Esophagus mucosa (tissue), 1 donor: ENCODE measurements around the gene SAXO1. TPM values are rescaled to one million over a fixed set of nuclear protein-coding genes. Genes with fewer than 3 reads are reported as not detected.
"Not testable (repeated sequence)": the region's sequence is repeated elsewhere in the genome, so short reads cannot be mapped to it uniquely, and the experiment has no call there.

Source experiments
- ATAC-seq: fragments of 200-7000 bp; cut with Tn5 transposase; one replicate; pipeline ENCODE4 v1.9.1; 2020
- total RNA-seq: library from RNA; stranded (reverse); gene quantifications from one replicate; pipeline ENCODE4 v1.2.4, GENCODE V29; 2023
- donor health status: DM: yes; HTN: yes; CAD: no.

The SAXO1 gene, protein sequence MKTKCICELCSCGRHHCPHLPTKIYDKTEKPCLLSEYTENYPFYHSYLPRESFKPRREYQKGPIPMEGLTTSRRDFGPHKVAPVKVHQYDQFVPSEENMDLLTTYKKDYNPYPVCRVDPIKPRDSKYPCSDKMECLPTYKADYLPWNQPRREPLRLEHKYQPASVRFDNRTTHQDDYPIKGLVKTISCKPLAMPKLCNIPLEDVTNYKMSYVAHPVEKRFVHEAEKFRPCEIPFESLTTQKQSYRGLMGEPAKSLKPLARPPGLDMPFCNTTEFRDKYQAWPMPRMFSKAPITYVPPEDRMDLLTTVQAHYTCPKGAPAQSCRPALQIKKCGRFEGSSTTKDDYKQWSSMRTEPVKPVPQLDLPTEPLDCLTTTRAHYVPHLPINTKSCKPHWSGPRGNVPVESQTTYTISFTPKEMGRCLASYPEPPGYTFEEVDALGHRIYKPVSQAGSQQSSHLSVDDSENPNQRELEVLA
- not detected for total RNA-seq

DNA sequence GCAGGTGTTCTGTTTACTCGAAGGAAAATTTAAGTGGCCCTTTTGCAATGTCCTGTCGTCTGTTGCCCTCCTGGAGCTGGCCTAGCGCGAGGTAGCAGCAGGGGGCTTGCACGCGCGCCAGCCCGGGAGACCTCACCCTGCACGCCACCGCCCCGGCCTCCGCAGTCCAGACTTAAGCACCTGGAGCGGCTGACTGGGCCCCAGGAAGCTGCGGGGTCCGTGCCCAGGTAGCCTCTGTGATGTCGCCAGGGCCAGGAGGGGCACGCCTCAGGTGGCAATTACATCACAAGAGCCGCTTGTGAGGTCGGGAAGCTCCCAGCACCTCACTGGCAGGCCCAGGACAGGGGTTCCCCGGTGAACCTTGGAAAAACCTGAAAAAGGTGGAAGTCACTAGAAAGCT, at the start of gene SAXO1:
Gene SAXO1, minus strand, starts transcription at position 195 of the 400 bp plus-strand sequence. CDS start 301 bp downstream, outside the sequence.
- no peak for ATAC-seq

DNA sequence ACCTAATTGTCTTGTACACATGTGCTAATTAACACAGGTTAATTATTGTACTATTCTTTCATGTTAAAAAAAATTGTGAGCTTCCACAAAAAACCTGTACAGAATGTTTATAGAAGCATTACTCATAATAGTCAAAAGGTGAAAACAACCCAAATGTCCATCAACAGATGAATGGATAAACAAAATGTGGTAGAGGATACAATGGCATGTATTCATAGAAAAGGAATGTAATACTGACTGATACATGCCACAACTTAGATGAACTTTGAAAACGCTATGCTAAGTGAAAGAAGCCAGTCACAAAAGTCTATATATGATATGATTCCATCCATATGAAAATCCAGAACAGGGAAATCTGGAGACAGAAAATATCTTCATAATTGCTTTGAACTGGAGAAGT, 41.8 kb upstream of the SAXO1 start:
- ATAC-seq, result no peak

DNA sequence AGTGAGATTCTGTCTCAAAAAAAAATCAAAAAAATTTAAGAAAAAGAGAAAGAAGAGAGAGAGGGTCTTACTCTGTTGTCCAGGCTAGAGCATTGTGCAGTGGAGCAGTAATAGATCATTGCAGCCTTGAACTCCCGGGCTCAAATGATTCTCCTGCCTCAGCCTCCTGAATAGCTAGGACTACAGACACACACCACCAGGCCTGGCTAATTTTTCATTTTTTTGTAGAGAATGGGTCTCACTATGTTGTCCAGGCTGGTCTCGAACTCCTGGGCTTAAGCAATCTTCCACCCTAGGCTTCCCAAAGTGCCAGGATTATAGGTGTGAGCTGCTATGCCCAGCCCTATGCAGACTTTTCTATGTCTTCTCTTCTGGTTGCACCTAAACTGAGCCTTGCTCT, 41.2 kb upstream of the SAXO1 start:
- no peak for ATAC-seq

DNA sequence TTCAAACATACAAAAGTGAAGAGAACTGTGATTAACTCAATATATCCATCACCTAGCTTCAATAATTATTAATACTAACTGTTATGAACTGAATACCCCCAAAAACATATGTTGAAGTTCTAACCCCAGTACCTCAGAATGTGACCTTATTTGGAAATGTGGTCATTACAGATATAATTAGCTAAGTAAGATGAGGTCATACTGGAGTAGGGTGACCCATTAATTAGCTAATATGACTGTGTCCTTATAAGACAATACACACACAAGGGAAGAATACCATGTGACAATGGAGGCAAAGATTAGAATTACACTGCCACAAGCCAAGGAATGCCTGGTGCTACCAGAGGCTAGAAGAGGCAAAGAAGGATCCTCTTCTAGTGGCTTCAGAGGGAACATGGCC, 24.0 kb upstream of the SAXO1 start:
- ATAC-seq, result no peak

DNA sequence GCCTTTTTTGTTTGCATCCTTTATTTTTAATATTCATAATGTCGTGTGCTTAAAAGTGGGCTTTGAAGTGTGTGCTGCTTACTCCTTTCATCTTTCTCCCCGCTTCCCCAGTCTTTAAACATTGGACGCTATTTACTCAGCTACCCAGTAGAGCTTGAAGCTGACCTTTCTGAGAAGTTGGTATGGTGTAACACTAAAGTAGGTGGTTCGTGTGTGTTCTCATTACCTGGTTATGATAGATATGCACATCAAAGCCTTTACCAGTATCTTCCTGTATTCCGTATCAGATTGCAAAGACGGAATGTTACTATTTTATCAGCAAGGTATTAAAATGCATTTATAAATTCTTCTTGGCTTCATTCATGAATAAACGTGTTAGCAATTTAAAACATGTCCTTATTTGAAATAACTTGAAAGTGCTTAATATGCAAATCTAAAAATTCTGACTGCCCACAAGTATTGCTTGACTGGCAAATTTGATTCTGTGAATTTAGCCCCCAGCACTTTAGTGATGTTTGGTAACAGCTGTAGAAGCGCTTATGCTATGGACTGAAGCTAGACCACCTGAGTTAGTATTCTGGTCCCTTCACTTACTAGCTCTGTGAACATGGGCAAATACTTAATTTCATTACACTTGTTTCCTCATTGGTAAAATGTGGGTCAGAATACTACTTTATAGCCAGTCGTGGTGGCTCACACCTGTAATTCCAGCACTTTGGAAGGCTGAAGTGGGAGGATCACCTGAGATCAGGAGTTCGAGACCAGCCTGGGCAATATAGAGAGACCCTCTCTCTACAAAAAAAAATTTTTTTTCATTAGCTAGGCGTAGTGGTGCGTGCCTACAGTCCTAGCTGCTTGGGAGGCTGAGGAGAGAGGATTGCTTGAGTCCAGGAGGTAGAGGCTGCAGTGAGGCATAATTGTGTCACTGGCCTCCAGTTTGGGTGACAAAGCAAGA, 17.9 kb upstream of the SAXO1 start:
- no peak for ATAC-seq

DNA sequence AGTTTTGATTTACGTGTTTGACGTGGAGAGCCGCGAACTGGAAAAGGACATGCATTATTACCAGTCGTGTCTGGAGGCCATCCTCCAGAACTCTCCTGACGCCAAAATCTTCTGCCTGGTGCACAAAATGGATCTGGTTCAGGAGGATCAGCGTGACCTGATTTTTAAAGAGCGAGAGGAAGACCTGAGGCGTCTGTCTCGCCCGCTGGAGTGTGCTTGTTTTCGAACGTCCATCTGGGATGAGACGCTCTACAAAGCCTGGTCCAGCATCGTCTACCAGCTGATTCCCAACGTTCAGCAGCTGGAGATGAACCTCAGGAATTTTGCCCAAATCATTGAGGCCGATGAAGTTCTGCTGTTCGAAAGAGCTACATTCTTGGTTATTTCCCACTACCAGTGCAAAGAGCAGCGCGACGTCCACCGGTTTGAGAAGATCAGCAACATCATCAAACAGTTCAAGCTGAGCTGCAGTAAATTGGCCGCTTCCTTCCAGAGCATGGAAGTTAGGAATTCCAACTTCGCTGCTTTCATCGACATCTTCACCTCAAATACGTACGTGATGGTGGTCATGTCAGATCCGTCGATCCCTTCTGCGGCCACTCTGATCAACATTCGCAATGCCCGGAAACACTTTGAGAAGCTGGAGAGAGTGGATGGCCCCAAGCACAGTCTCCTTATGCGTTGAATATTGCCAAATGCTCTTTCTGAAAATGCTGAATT, 17.1 kb upstream of the SAXO1 start:
- ATAC-seq, result no peak

DNA sequence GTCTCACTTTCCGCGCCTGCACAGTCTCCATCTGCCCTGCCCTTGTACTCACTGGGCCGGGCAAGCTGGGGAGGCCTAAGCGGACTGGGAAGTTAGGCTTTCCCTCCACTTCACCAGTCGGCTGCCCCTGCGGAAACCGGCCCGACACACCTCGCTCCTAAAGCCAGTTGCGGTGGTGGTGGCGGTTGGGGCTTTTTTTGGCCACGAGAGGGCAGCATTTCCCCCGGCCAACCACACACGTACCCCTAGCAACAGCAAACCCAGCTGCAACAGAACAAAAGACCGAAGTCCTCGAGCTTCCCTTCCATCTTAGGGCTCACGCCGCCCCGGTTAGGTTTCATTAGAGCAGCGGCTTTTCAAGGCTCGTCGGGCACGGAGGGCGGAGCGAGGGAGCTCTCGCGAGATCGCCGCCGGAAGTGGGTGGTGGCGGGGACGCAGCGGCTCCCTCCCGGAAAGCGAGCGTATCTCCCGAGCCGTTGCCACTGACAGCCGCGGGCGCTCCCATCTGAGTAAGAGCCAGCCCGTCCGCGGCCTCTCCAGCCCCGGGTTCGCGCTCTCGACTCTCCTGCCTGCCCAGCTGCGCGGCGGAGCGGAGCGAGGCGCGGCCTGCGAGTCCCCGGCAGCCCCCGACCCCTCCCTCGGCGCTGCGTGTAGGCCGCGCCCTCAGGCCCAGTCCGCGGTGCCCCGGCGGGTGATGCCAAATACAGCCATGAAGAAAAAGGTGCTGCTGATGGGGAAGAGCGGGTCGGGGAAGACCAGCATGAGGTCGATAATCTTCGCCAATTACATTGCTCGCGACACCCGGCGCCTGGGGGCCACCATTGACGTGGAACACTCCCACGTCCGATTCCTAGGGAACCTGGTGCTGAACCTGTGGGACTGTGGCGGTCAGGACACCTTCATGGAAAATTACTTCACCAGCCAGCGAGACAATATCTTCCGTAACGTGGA, 16.2 kb upstream of the SAXO1 start, which contains the start of gene RRAGA:
Gene RRAGA, plus strand, starts transcription at position 462 of the 951 bp plus-strand sequence. Its CDS starts 233 bp downstream, at position 695.
- ATAC-seq, result peak; percentile 97

DNA sequence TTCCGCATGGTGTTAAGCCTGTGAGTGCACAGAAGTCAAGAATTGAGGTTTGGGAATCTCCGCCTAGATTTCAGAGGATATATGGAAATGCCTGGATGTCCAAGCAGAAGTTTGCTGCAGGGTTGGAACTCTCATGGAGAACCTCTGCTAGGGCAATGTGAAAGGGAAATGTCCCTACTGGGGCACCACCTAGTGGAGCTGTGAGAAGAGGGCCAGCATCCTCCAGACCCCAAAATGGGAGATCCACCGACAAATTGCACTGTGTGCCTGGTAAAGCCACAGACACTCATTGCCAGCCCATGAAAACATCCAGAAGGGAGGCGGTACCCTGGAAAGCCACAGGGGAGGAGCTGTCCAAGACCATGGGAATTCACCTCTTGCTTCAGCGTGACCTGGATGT, 3.6 kb upstream of the SAXO1 start:
- no peak for ATAC-seq

DNA sequence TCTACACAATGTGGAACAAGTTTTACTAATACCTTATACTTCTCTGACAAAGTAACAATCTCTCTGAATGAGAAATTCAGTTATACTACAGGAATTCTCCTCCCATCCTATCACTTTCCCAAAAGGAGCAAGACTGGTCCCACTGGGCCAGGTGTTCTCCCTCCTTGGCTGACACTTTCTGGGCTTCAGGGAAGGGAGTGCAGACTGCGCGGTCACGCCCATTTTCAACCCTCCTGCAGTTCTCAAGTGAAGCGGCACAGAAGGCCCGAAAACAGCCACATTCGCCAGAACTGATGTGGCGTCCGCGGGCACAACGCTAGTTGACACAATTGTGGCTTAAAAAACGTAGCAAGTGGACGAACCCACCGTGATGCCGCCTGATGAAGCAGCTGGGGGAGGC, 603 bp downstream of the SAXO1 start:
- ATAC-seq, result no peak

DNA sequence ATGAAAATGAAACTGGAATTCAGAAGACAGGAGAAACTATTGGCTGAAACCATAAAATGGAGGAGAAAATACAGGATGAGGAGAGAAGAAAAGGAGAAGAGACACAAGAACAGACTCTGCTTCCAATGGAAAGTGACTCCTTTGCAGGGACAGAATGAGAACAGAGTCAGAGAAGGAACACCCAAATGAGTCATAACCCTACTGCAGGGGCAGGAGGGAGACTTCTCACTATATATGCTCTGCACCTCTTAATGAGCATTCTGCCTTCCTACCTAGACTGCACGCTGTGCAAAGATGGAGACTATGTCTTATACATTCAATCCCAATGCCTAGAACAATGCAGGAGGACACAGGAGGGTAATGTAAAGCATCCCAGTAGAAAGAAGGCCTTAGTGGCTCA, 2.1 kb downstream of the SAXO1 start:
- ATAC-seq, result peak; percentile 48

DNA sequence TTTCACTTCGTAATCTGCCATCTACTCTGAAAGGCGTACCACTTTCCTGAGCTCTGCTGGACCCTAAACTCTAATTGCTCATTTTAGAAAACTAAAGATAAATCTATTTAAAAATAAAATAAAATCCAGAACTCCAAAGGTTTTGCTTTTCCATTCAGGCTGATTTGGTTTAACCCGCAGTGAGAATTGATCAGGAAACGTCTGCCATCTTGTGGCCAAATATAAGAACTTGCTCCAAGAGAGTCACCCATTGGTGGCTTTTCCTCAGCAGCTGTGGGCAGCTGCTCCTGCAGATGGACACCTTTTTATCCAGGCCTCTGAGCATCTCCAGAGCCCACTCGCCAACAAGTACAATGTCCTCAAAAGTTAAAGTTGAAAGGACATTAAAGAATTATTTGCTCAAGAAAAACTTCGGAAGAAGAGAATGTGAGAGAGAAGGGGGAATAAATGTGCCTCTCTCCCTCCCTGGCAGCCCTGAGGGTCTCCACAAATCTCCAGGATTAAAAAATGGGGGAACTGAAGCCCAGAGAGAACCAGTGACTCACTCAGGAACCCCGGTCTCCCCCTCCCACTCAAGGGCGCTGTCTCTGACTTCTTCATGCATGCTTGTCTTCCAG, 4.1 kb downstream of the SAXO1 start:
- peak; percentile 54 for ATAC-seq

DNA sequence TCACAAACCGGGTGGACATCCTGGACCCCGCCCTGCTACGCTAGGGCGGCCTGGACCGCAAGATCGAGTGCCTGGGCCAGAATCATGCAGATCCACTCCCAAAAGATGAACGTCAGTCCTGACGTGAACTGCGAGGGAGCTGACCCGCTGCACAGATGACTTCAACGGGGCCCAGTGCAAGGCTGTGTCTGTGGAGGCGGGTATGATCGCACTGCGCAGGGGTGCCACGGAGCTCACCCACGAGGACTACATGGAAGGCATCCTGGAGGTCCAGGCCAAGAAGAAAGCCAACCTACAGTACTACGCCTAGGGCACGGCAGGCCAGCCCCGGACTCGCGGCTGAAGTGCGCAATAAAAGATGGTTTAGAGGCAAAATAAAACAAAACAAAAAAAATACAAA, 5.2 kb downstream of the SAXO1 start:
- no peak for ATAC-seq

DNA sequence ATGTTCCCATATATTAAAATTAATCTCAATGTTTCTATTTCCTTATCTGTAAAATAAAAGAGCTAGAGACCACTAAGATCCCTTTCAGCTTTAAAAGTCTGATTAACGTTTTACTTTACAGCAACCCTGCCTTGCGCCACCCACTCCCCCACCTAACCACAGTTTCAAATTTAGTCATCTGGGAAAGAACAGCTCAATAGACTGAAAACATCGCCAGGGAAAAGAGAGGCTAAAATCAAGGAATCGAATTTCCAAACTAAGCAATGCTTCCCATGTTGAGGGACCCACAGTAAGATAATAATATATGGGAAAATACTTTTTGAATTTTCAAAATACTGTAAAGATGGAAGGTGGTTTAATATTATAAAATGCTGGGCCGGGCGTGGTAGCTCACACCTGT, 6.6 kb downstream of the SAXO1 start:
- ATAC-seq, result no peak

DNA sequence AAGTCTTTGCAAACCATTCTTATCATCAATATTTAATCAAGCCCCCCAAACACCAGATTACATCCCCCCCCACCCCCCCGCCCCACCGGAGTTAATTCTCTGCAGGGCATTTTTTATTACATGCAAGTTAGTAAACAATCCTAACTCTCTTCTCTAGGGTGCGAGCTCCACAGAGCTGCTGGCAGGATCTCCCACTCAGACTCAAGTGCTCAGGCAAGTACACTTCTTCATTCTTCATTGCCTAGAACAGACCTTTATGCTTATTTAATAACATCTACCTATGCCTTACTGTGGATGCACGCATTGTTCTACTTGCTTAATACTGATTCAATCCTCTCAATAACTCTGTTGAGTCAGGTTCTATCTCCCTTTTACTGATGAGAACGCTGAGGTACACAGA, 9.9 kb downstream of the SAXO1 start:
- ATAC-seq, result no peak

DNA sequence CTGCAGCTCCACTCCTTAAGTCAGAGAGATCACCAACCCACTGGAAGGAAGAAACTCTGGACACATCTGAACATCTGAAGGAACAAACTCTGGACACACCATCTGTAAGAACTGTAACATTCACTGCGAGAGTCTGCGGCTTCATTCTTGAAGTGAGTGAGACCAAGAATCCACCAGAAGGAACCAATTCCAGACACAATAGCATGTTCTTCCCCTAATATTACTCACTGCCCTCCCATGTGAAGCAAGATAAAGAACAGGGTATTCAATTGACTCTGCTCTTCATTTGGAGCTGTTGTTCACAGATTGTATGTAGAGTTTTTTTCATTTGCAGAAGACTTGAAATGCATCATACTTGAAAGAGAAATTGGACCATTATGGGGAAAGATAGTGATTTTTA, 10.8 kb downstream of the SAXO1 start:
- ATAC-seq, result no peak

DNA sequence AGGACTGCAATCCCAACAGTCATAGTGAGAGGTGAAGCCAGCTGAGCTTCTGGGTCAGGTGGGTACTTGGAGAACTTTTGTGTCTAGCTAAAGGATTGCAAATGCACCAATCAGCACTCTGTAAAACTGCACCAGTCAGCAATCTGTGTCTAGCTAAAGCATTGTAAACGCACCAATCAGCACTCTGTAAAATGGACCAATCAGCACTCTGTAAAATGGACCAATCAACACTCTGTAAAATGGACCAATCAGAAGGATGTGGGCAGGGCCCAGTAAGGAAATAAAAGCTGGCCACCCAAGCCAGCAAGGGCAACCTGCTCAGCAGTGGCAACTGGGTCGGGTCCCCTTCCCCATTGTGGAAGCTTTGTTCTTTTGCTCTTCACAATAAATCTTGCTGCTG, 11.4 kb downstream of the SAXO1 start:
- ATAC-seq, result not testable (repeated sequence)

DNA sequence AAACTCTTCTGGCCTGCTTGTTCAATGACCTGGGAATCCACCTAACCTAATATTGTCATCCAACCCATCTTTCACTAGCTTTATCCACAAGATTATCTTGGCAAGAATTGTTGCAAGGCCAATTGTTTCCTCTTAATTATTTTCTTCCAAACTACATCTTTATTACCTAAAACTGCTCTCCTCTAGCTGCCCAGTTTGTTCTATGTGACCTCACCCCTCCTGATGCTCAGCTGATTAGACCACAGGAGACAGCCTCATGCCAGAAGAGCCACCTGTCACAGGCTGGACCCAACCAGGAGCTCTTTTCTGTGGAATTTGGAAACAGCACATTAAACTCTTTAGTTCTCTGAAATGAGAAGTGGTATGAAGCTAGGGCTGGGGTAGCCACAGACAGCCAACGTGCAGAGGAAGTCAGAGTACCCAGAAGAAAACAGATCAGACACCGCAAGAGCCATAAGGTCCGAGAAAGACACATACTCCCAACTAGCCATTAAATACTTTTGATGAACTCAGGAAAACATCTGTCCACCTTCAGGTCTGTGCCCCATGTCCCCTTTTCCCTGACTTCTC, 12.0 kb downstream of the SAXO1 start:
- ATAC-seq, result no peak

DNA sequence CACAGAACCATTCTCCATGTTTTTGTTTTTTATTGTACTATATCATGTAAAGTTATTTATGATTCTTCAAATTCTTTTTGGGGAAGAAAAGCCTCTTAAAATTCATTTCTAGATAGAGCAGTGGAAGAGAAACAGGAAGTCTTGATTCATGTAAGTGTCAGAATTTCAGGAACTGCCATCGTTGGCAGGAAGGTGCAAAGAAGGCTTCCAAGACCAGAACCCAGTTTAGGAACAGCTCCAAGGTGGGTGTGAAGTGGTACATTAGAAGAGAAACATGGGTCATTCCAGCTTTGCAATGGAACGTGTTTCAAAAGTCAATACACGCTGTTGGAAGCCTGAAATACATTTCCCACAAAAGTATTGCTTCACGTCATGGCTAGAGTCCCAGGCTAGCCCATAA, 14.8 kb downstream of the SAXO1 start:
- ATAC-seq, result no peak

DNA sequence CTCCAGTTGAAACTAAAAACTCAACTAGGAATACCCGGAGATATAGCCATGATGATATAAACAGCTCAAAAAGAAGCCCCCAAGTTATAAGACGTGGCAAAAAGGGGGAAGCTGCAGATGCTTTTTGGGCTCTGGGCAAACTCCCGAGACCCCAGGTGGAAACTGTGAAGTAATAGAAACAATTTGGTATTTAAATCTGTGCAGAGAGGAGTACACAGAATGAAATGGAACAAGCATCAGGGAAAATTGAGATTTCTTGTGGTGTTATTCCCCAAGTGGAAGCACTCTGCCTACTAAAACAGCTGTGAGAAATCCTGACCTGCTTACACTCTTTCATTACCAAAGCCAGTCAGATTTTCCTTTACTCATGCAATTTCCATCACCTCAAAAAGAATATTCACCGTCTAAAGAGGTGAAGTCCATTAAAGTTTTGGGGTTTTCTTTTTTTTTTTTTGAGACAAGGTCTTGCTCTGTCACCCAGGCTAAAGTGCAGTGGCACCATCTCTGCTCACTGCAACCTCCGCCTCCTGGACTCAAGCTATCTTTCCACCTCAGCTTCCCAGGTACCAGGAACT, 23.5 kb downstream of the SAXO1 start:
- no peak for ATAC-seq

DNA sequence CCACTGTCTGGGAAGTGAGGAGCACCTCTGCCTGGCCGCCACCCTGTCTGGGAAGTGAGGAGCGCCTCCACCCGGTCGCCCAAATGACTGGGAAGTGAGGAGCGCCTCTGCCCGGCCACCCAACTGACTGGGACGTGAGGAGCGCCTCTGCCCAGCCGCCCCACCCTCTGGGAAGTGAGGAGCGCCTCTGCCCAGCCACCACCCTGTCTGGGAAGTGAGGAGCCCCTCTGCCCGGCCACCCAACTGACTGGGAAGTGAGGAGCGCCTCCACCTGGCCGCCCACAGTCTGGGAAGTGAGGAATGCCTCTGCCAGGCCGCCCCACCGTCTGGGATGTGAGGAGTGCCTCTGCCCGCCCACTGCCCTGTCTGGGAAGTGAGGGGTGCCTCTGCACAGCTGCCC, 32.9 kb downstream of the SAXO1 start:
- ATAC-seq, result no peak
